ENCODE measurements around the gene PTPN13.

Gene PTPN13

DNA sequence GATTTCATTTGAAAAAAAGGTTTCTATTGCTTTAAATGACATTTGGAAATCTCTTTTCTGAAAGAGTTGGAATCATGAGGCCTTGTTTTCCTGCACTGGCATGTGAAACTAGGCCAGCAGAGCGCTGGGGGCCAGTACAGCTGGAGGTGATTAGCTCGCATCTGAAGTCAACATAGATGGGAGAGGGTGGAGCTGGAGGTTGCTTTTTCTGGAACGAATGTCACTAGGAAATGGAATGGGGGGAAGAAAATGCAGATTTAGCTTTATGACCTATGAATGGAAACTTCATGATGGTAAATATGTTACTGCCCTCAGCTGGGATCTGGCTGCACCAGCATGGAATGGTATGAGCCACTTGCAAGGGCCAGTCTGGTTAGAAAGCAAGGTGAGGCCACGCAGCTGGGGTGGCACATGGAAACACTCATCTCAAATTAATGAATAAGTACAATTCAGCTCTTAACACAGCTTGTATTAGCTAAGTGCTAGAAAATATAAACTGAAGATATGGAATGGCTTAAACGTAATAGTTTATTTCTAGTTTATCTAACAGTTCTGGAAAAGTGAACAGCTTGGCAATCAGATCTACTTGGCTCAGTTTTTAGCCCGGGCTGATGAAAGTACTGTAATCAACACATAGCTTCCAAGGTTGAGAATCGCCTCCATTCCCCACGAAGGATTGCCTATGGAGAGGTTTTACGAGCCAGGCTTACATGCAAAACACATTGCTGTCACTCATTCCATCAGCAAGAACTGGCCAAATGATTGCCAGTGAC, 222.6 kb downstream of the PTPN13 start:
- Mint-ChIP-seq H3K4me1 (peaks cover 8% of the 10 kb centered on the region), H3K27ac (peak overlapping the region in 2 of 3 experiments; percentile 16 to 61), H3K27me3 (ENCODE audit: low read depth) (no peaks in the 10 kb centered on the region), H3K4me3 (no peak overlapping the region), H3K9me3 (peaks cover 4% of the 10 kb centered on the region), H3K36me3 (ENCODE audit: low read depth) (peaks cover 71% of the 10 kb centered on the region)
- TF ChIP-seq, protein P1, sequence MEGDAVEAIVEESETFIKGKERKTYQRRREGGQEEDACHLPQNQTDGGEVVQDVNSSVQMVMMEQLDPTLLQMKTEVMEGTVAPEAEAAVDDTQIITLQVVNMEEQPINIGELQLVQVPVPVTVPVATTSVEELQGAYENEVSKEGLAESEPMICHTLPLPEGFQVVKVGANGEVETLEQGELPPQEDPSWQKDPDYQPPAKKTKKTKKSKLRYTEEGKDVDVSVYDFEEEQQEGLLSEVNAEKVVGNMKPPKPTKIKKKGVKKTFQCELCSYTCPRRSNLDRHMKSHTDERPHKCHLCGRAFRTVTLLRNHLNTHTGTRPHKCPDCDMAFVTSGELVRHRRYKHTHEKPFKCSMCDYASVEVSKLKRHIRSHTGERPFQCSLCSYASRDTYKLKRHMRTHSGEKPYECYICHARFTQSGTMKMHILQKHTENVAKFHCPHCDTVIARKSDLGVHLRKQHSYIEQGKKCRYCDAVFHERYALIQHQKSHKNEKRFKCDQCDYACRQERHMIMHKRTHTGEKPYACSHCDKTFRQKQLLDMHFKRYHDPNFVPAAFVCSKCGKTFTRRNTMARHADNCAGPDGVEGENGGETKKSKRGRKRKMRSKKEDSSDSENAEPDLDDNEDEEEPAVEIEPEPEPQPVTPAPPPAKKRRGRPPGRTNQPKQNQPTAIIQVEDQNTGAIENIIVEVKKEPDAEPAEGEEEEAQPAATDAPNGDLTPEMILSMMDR (IDR thresholded peaks at IDR 0.05; ENCODE audit: unreplicated experiment in 3 of 3): no peak

DNA sequence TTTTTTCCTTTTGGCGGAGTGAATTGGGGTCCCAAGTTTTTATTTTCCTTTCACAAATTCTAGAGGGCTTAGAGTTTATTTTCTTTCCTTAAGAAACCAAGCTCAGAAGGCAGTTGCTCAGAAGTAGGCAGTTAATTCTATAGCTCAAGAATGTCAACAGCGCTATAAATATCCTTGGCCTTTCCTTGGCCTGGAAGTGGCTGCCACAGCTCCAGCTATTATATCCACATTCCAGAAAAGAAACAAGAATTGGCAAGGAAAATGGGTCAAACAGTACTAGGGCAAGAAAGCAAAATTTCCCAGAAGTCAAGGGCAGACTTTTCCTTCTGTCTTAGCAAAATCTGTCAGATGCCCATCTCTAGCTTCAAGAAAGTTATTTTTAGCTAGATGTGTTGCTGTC, 224.1 kb downstream of the PTPN13 start:
- no peaks in the 10 kb centered on the region for H3K27me3 Mint-ChIP-seq (ENCODE audit: low read depth)
- peaks cover 59% of the 10 kb centered on the region for H3K36me3 Mint-ChIP-seq (ENCODE audit: low read depth)
- peaks cover 4% of the 10 kb centered on the region for H3K9me3 Mint-ChIP-seq
- peaks cover 8% of the 10 kb centered on the region for H3K4me1 Mint-ChIP-seq
- TF ChIP-seq, protein P1 (IDR thresholded peaks at IDR 0.05; ENCODE audit: unreplicated experiment in 3 of 3): no peak
- H3K4me3 Mint-ChIP-seq: no peak overlapping the region
- peak overlapping the region in 1 of 3 experiments; percentile 0 for H3K27ac Mint-ChIP-seq

GRCh38 chr4:86818841-86819240, 224.7 kb downstream of the PTPN13 start:
- H3K4me1 Mint-ChIP-seq: peaks cover 8% of the 10 kb centered on the region
- TF ChIP-seq, protein P1 (IDR thresholded peaks at IDR 0.05; ENCODE audit: unreplicated experiment in 3 of 3): peak in 1 of 3 experiments; percentile 24

GRCh38 chr4:86819561-86819960, 225.4 kb downstream of the PTPN13 start:
- H3K4me1 Mint-ChIP-seq: peaks cover 8% of the 10 kb centered on the region
- TF ChIP-seq, protein P1 (IDR thresholded peaks at IDR 0.05; ENCODE audit: unreplicated experiment in 3 of 3): no peak
- no peak overlapping the region for H3K27ac Mint-ChIP-seq
- no peaks in the 10 kb centered on the region for H3K27me3 Mint-ChIP-seq (ENCODE audit: low read depth)
- H3K36me3 Mint-ChIP-seq (ENCODE audit: low read depth): peaks cover 47% of the 10 kb centered on the region
- peaks cover 4% of the 10 kb centered on the region for H3K9me3 Mint-ChIP-seq
- no peak overlapping the region for H3K4me3 Mint-ChIP-seq

More at GRCh38 chr4:86818841-86819240, 224.7 kb downstream of the PTPN13 start:
- Mint-ChIP-seq H3K27me3 (ENCODE audit: low read depth) (no peaks in the 10 kb centered on the region), H3K9me3 (peaks cover 4% of the 10 kb centered on the region), H3K4me3 (no peak overlapping the region), H3K36me3 (ENCODE audit: low read depth) (peaks cover 54% of the 10 kb centered on the region), H3K27ac (no peak overlapping the region)

GRCh38 chr4:86821151-86821550, 227.0 kb downstream of the PTPN13 start:
- Mint-ChIP-seq H3K9me3 (no peaks in the 10 kb centered on the region), H3K4me3 (no peak overlapping the region), H3K27me3 (ENCODE audit: low read depth) (no peaks in the 10 kb centered on the region), H3K27ac (no peak overlapping the region), H3K4me1 (peaks cover 6% of the 10 kb centered on the region), H3K36me3 (ENCODE audit: low read depth) (peaks cover 32% of the 10 kb centered on the region)
- TF ChIP-seq, protein P1 (IDR thresholded peaks at IDR 0.05; ENCODE audit: unreplicated experiment in 3 of 3): no peak

DNA sequence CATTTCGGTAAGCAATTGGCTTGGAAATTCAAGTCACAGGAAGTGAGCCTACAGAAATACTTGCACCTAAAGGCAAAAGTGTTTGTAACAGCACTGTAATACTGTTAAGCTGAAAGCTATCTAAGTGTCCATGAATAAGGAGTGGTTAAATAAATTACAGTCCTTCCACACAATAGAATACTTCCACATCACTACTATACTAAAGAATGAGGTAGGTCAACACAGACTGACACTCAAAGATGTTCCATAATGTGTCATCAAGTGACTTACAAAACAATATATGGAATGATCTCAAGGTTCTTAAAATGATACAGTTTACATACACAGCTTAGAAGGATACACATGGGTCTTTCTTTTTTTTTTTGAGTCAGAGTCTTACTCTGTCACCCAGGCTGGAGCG, 228.0 kb downstream of the PTPN13 start:
- no peaks in the 10 kb centered on the region for H3K27me3 Mint-ChIP-seq (ENCODE audit: low read depth)
- no peaks in the 10 kb centered on the region for H3K9me3 Mint-ChIP-seq
- TF ChIP-seq, protein P1 (IDR thresholded peaks at IDR 0.05; ENCODE audit: unreplicated experiment in 3 of 3): no peak
- no peak overlapping the region for H3K27ac Mint-ChIP-seq
- H3K4me3 Mint-ChIP-seq: no peak overlapping the region
- no peaks in the 10 kb centered on the region for H3K4me1 Mint-ChIP-seq
- peaks cover 22% of the 10 kb centered on the region for H3K36me3 Mint-ChIP-seq (ENCODE audit: low read depth)
